Measurements from ENCODE around the gene TUB. TPM values are rescaled to one million over a fixed set of nuclear protein-coding genes. Genes with fewer than 3 reads are reported as not detected.

The TUB gene
- total RNA-seq, 2 experiments from 2014 or later, result 0.36 to 0.58 TPM

DNA sequence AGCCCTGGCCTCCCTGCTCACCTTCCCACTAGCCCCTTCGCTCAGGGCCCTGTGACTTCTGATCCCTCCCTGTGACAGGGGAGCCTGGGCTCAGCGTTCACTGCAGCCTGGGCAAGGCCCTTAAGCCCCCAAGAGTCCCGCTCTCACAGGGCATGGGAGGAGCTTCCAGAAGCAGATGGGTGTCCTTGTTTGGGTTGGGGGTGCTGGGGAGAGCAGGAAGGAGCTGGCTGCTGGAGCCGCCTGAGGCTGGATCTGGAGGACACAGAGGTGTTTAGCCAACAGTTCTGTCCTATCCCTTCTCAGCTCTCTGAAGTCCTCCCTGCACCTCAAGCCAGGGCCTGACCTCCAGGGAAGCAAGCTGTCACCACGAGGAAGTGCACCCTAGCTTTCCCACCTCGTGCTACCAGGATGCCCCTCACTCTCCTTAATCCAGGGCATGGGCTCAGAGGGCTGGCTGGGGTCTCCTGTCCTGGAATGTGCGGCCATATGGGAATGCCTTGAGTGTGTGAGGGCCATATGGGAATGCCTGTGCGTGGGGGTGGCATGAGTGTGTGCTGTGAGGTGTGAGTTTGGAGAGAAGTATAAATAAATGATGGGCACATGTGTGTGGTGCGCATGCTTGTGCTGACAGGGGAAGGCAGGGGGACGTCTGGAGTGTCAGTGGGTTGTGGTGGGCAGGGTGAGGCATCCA, 25.0 kb upstream of the TUB start:
- CTCF ChIA-PET, result interaction anchor here (1.6 to 2.5 kb wide), 3 partner anchors 11 to 43 kb away, joined by 4 to 12 read pairs (median 4); no protein-coding TSS in a partner anchor
- POLR2A ChIA-PET, result no interaction called here
- Mint-ChIP-seq H3K9me3 (no peaks in the 10 kb centered on the region), H3K4me1 (ENCODE audit: low read depth) (no peaks in the 10 kb centered on the region), H3K4me3 (no peak overlapping the region), H3K27ac (no peak overlapping the region), H3K27me3 (peaks cover 1% of the 10 kb centered on the region), H3K36me3 (no peaks in the 10 kb centered on the region)
- intact Hi-C loops (cut with micrococcal nuclease), result no loop called here
- DNase-seq, result no peak

DNA sequence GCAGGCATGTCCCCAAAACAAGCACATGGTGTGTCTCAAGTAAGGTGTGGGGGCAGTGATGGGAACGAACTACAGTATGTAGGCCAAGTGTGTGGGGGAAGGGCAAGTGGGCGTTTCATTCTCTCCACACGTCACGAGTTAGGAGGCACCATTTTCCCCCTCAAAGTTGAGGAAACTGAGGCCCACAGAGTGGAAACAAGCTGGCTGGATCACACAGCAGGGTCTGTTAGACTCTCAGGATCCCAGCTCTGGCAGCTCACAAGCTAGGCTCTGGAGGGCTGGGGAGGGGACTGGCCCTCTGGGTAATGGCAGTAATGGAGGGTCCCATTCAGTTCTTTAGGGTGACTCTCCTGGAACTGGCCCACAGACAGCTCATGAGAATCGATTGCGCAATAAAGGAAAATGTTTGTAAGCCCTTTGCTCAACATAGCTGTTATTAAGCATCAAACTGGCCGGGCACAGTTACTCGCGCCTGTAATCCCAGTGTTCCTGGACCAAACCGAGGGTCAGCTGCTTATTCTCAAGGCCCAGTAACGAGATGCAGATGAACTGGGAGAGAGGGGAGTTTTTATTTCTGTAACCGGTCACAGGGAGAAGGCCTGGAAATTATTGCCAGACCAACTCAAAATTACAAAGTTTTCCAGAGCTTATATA, 24.1 kb upstream of the TUB start:
- intact Hi-C loops (cut with micrococcal nuclease), result no loop called here
- Mint-ChIP-seq H3K4me1 (ENCODE audit: low read depth) (no peaks in the 10 kb centered on the region), H3K27me3 (no peaks in the 10 kb centered on the region), H3K27ac (no peak overlapping the region), H3K4me3 (no peak overlapping the region), H3K9me3 (no peaks in the 10 kb centered on the region), H3K36me3 (no peaks in the 10 kb centered on the region)
- ChIA-PET POLR2A (no interaction called here), CTCF (interaction anchor here (1.0 to 2.5 kb wide), 3 partner anchors 23 to 42 kb away, joined by 4 to 12 read pairs (median 4); no protein-coding TSS in a partner anchor)
- DNase-seq, result no peak

GRCh38 chr11:8058216-8058615, 22.8 kb upstream of the TUB start:
- no peak for DNase-seq
- Mint-ChIP-seq H3K27me3 (no peaks in the 10 kb centered on the region), H3K36me3 (no peaks in the 10 kb centered on the region), H3K9me3 (no peaks in the 10 kb centered on the region), H3K4me1 (ENCODE audit: low read depth) (no peaks in the 10 kb centered on the region), H3K27ac (no peak overlapping the region), H3K4me3 (no peak overlapping the region)
- CTCF ChIA-PET, result interaction anchor here (1.7 kb wide), 1 partner anchor 25 kb away, joined by 6 read pairs; no protein-coding TSS in a partner anchor
- intact Hi-C loops (cut with micrococcal nuclease), result no loop called here
- POLR2A ChIA-PET, result no interaction called here

DNA sequence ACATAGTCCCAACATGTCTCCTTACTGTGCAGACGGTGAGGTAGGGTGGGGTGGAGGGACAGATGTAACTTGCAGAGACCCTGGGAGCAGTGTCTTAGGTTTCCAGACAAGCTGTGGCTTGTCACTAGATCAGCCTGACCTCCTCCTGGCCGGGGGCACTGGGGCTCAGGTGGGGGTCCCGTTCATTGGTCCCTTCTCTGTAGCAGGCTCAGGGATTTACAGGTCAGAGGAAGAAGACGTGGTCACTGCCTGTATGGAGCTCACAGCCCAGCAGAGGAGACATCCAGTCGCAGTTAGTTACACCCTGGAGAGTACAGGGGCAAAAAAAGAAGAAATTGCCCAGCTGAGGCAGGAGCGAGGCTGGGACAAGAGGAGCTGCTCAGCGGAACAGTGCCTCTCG, 22.0 kb upstream of the TUB start:
- Mint-ChIP-seq H3K4me3 (no peak overlapping the region), H3K4me1 (ENCODE audit: low read depth) (no peaks in the 10 kb centered on the region), H3K36me3 (no peaks in the 10 kb centered on the region), H3K9me3 (no peaks in the 10 kb centered on the region), H3K27ac (no peak overlapping the region), H3K27me3 (no peaks in the 10 kb centered on the region)
- ChIA-PET POLR2A (no interaction called here), CTCF (interaction anchor here (0.9 to 1.7 kb wide), 2 partner anchors 26 to 53 kb away, joined by 3 to 6 read pairs; no protein-coding TSS in a partner anchor)
- intact Hi-C loops (cut with micrococcal nuclease), result no loop called here
- no peak for DNase-seq

- no peaks in the 10 kb centered on the region for H3K4me1 Mint-ChIP-seq (ENCODE audit: low read depth)
- no peak for DNase-seq
- H3K27me3 Mint-ChIP-seq, result no peaks in the 10 kb centered on the region
- H3K9me3 Mint-ChIP-seq, result no peaks in the 10 kb centered on the region
- intact Hi-C loops (cut with micrococcal nuclease), result no loop called here
- H3K27ac Mint-ChIP-seq, result no peak overlapping the region
- POLR2A ChIA-PET, result no interaction called here
- H3K4me3 Mint-ChIP-seq, result no peak overlapping the region
- CTCF ChIA-PET, result interaction anchor here (0.9 to 1.7 kb wide), 2 partner anchors 26 to 53 kb away, joined by 3 to 6 read pairs; no protein-coding TSS in a partner anchor
- H3K36me3 Mint-ChIP-seq, result no peaks in the 10 kb centered on the region
Measured at GRCh38 chr11:8059571-8060011, 21.4 kb upstream of the TUB start.

DNA sequence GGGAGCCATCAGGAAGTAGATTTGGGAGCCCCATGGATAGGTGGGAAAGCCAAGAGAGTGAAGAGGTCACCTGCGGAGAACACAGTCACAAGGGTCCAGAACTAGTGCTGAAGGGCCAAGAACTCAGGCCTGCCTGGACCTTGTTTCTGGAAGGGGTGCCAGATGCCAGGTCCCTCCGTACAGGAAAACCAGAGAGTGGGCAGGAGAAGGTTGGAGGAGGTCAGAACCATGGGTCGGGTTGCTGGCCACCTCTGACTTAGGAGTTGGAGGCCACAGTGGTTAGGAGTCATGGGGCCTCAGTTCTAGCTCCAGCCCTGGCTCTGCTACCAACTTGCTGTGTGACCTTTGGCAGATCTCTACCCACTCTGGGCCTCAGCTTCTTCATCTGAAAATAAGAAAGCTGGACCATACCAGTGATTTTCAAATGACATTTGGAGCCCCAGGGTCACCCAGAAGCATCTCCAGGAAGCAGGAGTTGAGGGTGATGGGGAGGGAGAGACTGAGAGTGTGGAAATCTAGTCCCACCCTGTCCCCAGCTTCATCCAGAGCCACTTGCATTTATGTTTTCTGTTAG, 20.8 kb upstream of the TUB start:
- POLR2A ChIA-PET, result no interaction called here
- no peak overlapping the region for H3K27ac Mint-ChIP-seq
- H3K9me3 Mint-ChIP-seq, result no peaks in the 10 kb centered on the region
- DNase-seq, result no peak
- CTCF ChIA-PET, result interaction anchor here (0.9 to 1.7 kb wide), 3 partner anchors 27 to 54 kb away, joined by 3 to 6 read pairs (median 4); no protein-coding TSS in a partner anchor
- no peaks in the 10 kb centered on the region for H3K36me3 Mint-ChIP-seq
- H3K4me1 Mint-ChIP-seq (ENCODE audit: low read depth), result no peaks in the 10 kb centered on the region
- no peaks in the 10 kb centered on the region for H3K27me3 Mint-ChIP-seq
- intact Hi-C loops (cut with micrococcal nuclease), result no loop called here
- H3K4me3 Mint-ChIP-seq, result no peak overlapping the region

GRCh38 chr11:8060801-8061554, 20.0 kb upstream of the TUB start:
- no peaks in the 10 kb centered on the region for H3K9me3 Mint-ChIP-seq
- no peaks in the 10 kb centered on the region for H3K4me1 Mint-ChIP-seq (ENCODE audit: low read depth)
- ChIA-PET CTCF (interaction anchor here (0.9 kb wide), 1 partner anchor 55 kb away, joined by 4 read pairs; no protein-coding TSS in a partner anchor), POLR2A (no interaction called here)
- H3K4me3 Mint-ChIP-seq, result no peak overlapping the region
- H3K27me3 Mint-ChIP-seq, result no peaks in the 10 kb centered on the region
- no peaks in the 10 kb centered on the region for H3K36me3 Mint-ChIP-seq
- intact Hi-C loops (cut with micrococcal nuclease), result no loop called here
- no peak overlapping the region for H3K27ac Mint-ChIP-seq
- no peak for DNase-seq

GRCh38 chr11:8061555-8062428, 19.2 kb upstream of the TUB start:
- intact Hi-C loops (cut with micrococcal nuclease), result no loop called here
- no peak overlapping the region for H3K4me3 Mint-ChIP-seq
- no peaks in the 10 kb centered on the region for H3K36me3 Mint-ChIP-seq
- H3K9me3 Mint-ChIP-seq, result no peaks in the 10 kb centered on the region
- ChIA-PET CTCF (no interaction called here), POLR2A (no interaction called here)
- no peak for DNase-seq
- no peaks in the 10 kb centered on the region for H3K27me3 Mint-ChIP-seq
- no peak overlapping the region for H3K27ac Mint-ChIP-seq
- H3K4me1 Mint-ChIP-seq (ENCODE audit: low read depth), result no peaks in the 10 kb centered on the region

- no peak overlapping the region for H3K27ac Mint-ChIP-seq
- no peaks in the 10 kb centered on the region for H3K27me3 Mint-ChIP-seq
- no peak overlapping the region for H3K4me3 Mint-ChIP-seq
- no peak for DNase-seq
- no peaks in the 10 kb centered on the region for H3K4me1 Mint-ChIP-seq (ENCODE audit: low read depth)
- H3K36me3 Mint-ChIP-seq, result no peaks in the 10 kb centered on the region
- ChIA-PET CTCF (no interaction called here), POLR2A (no interaction called here)
- intact Hi-C loops (cut with micrococcal nuclease), result no loop called here
- H3K9me3 Mint-ChIP-seq, result no peaks in the 10 kb centered on the region
Measured at GRCh38 chr11:8062781-8063257, 18.2 kb upstream of the TUB start.

DNA sequence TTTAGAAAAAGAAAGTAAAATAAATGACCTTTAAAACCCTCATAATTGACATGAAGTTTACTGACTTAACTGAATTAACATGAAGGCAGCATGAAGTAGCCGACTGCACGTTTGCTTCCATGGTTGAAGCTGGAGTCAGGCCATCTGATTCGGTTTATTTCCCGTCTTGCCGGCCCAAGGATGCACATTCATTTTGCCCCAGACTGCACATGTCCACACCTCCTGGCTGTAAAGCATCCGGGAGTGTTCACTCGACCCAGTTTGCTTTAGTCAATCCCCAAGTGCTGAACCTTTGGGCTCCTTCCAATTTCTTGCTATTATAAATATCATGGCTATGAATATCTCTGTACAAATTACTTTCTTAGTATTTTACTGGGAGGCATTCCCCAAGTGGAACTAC, 17.7 kb upstream of the TUB start:
- ChIA-PET CTCF (interaction anchor here (1.0 kb wide), 1 partner anchor 28 kb away, joined by 4 read pairs; no protein-coding TSS in a partner anchor), POLR2A (no interaction called here)
- H3K36me3 Mint-ChIP-seq, result no peaks in the 10 kb centered on the region
- intact Hi-C loops (cut with micrococcal nuclease), result no loop called here
- no peak for DNase-seq
- H3K4me3 Mint-ChIP-seq, result no peak overlapping the region
- H3K4me1 Mint-ChIP-seq (ENCODE audit: low read depth), result no peaks in the 10 kb centered on the region
- no peaks in the 10 kb centered on the region for H3K9me3 Mint-ChIP-seq
- peaks cover 2% of the 10 kb centered on the region for H3K27me3 Mint-ChIP-seq
- no peak overlapping the region for H3K27ac Mint-ChIP-seq

GRCh38 chr11:8065031-8065430, 16.0 kb upstream of the TUB start:
- ChIA-PET POLR2A (no interaction called here), CTCF (no interaction called here)
- H3K36me3 Mint-ChIP-seq, result no peaks in the 10 kb centered on the region
- intact Hi-C loops (cut with micrococcal nuclease), result no loop called here
- H3K27ac Mint-ChIP-seq, result no peak overlapping the region
- no peak for DNase-seq
- no peak overlapping the region for H3K4me3 Mint-ChIP-seq
- peaks cover 6% of the 10 kb centered on the region for H3K27me3 Mint-ChIP-seq
- no peaks in the 10 kb centered on the region for H3K9me3 Mint-ChIP-seq
- H3K4me1 Mint-ChIP-seq (ENCODE audit: low read depth), result no peaks in the 10 kb centered on the region
